WTC11 (cell line): ENCODE data around the gene XIRP1. TPM values are rescaled to one million over a fixed set of nuclear protein-coding genes. Genes with fewer than 3 reads are reported as not detected.

Experiments
- ATF1 ChIP-seq: sonication (generic); formaldehyde crosslinking; IDR thresholded peaks from 2 replicates; pipeline ENCODE4 v1.8.1; 2023; ENCODE audit warnings: mild to moderate bottlenecking, moderate library complexity, missing genetic modification reagents
- ESRRA ChIP-seq: sonication (generic); formaldehyde crosslinking; IDR thresholded peaks from 2 replicates; pipeline ENCODE4 v1.8.1; 2022; ENCODE audit warnings: mild to moderate bottlenecking, missing genetic modification reagents, borderline replicate concordance
- ETV6 ChIP-seq: sonication (generic); formaldehyde crosslinking; IDR thresholded peaks from 2 replicates; pipeline ENCODE4 v1.8.1; 2022; ENCODE audit warnings: mild to moderate bottlenecking, missing genetic modification reagents
- FOXJ3 ChIP-seq: sonication (generic); formaldehyde crosslinking; IDR thresholded peaks from 2 replicates; pipeline ENCODE4 v1.9.0; 2021; ENCODE audit warnings: missing genetic modification reagents, mild to moderate bottlenecking, borderline replicate concordance
- FOXK1 ChIP-seq: sonication (generic); formaldehyde crosslinking; IDR thresholded peaks from 2 replicates; pipeline ENCODE4 v1.8.0; 2022; ENCODE audit warnings: mild to moderate bottlenecking, moderate library complexity, missing genetic modification reagents
- JAZF1 ChIP-seq: fragments of 250-450 bp; sonication (Bioruptor Pico); IDR thresholded peaks from 2 replicates; pipeline ENCODE4 v1.9.0; 2021; ENCODE audit warnings: moderate library complexity, mild to moderate bottlenecking, inconsistent platforms
- JUN ChIP-seq: sonication (generic); formaldehyde crosslinking; IDR thresholded peaks from 2 replicates; pipeline ENCODE4 v1.8.0; 2023; ENCODE audit warnings: mild to moderate bottlenecking, missing genetic modification reagents
- KAT7 ChIP-seq: sonication (generic); formaldehyde crosslinking; IDR thresholded peaks from 2 replicates; pipeline ENCODE4 v1.8.1; 2023; ENCODE audit warnings: missing genetic modification reagents, mild to moderate bottlenecking, borderline replicate concordance
- NR1H2 ChIP-seq: sonication (generic); formaldehyde crosslinking; IDR thresholded peaks from 2 replicates; pipeline ENCODE4 v1.9.0; 2021; ENCODE audit warnings: mild to moderate bottlenecking, moderate library complexity, missing genetic modification reagents
- PRRX2 ChIP-seq: fragments of 250-450 bp; sonication (Bioruptor Pico); IDR thresholded peaks from 2 replicates; pipeline ENCODE4 v1.8.0; 2021; ENCODE audit warnings: mild to moderate bottlenecking
- RELA ChIP-seq: sonication (generic); formaldehyde crosslinking; IDR thresholded peaks from 2 replicates; pipeline ENCODE4 v1.8.1; 2022; ENCODE audit warnings: missing genetic modification reagents, mild to moderate bottlenecking, borderline replicate concordance
- RORB ChIP-seq: fragments of 250-450 bp; sonication (Bioruptor Pico); IDR thresholded peaks from 2 replicates; pipeline ENCODE4 v1.9.0; 2021; ENCODE audit warnings: mild to moderate bottlenecking
- SMAD4 ChIP-seq: sonication (generic); formaldehyde crosslinking; IDR thresholded peaks from 2 replicates; pipeline ENCODE4 v1.8.0; 2022; ENCODE audit warnings: mild to moderate bottlenecking, missing genetic modification reagents
- SP1 ChIP-seq: sonication (generic); formaldehyde crosslinking; conservative IDR thresholded peaks from 2 replicates; pipeline ENCODE4 v1.8.1; 2022; ENCODE audit warnings: missing genetic modification reagents
- TCF7 ChIP-seq: sonication (generic); formaldehyde crosslinking; IDR thresholded peaks from 2 replicates; pipeline ENCODE4 v1.8.0; 2022; ENCODE audit warnings: mild to moderate bottlenecking, low read depth, missing genetic modification reagents, moderate library complexity
- TEAD1 ChIP-seq: sonication (generic); formaldehyde crosslinking; IDR thresholded peaks from 2 replicates; pipeline ENCODE4 v1.8.0; 2022; ENCODE audit warnings: mild to moderate bottlenecking, missing genetic modification reagents
- ZNF219 ChIP-seq: sonication (generic); formaldehyde crosslinking; IDR thresholded peaks from 2 replicates; pipeline ENCODE4 v1.8.0; 2023; ENCODE audit warnings: missing genetic modification reagents, mild to moderate bottlenecking, borderline replicate concordance
- ZNF396 ChIP-seq: fragments of 250-450 bp; sonication (Bioruptor Pico); IDR thresholded peaks from 2 replicates; pipeline ENCODE4 v1.8.0; 2021; ENCODE audit warnings: mild to moderate bottlenecking, moderate library complexity, borderline replicate concordance
- ZNF416 ChIP-seq: fragments of 250-450 bp; sonication (Bioruptor Pico); IDR thresholded peaks from 2 replicates; pipeline ENCODE4 v1.9.0; 2021; ENCODE audit warnings: mild to moderate bottlenecking, inconsistent platforms
- ZNF423 ChIP-seq: fragments of 250-450 bp; sonication (Bioruptor Pico); IDR thresholded peaks from 2 replicates; pipeline ENCODE4 v2.1.2; 2022; ENCODE audit warnings: mild to moderate bottlenecking, moderate library complexity
- total RNA-seq: library from RNA; stranded (reverse); gene quantifications from 3 replicates; pipeline ENCODE4 v1.2.3, GENCODE V29; 2021
- TF ChIP-seq, protein P1 (sequence below): fragments of 250-450 bp; sonication (Bioruptor Pico); IDR thresholded peaks from 2 replicates; pipeline ENCODE4 v1.9.0; 2021; ENCODE audit warnings: mild to moderate bottlenecking
- TF ChIP-seq, protein P2 (sequence below): sonication (generic); formaldehyde crosslinking; conservative IDR thresholded peaks from 2 replicates; pipeline ENCODE4 v1.8.1; 2022; ENCODE audit warnings: mild to moderate bottlenecking, missing genetic modification reagents
- TF ChIP-seq, protein P3 (sequence below): fragments of 250-450 bp; sonication (Bioruptor Pico); conservative IDR thresholded peaks from 2 replicates; pipeline ENCODE4 v1.9.0; 2021; ENCODE audit warnings: mild to moderate bottlenecking
- TF ChIP-seq, protein P4 (sequence below): sonication (generic); formaldehyde crosslinking; IDR thresholded peaks from 2 replicates; pipeline ENCODE4 v1.8.1; 2023; ENCODE audit warnings: mild to moderate bottlenecking, missing genetic modification reagents, borderline replicate concordance
- TF ChIP-seq, protein P5 (sequence below): sonication (generic); formaldehyde crosslinking; IDR thresholded peaks from 2 replicates; pipeline ENCODE4 v1.8.1; 2022; ENCODE audit warnings: mild to moderate bottlenecking, missing genetic modification reagents, moderate library complexity, borderline replicate concordance
- TF ChIP-seq, protein P6 (sequence below): sonication (generic); formaldehyde crosslinking; IDR thresholded peaks from 2 replicates; pipeline ENCODE4 v1.8.1; 2023; ENCODE audit warnings: mild to moderate bottlenecking, missing genetic modification reagents
- TF ChIP-seq, protein P7 (sequence below): sonication (generic); formaldehyde crosslinking; IDR thresholded peaks from 2 replicates; pipeline ENCODE4 v1.8.1; 2022; ENCODE audit warnings: low read depth, mild to moderate bottlenecking, moderate library complexity, missing genetic modification reagents, borderline replicate concordance
- TF ChIP-seq, protein P8 (sequence below): sonication (generic); formaldehyde crosslinking; IDR thresholded peaks from 2 replicates; pipeline ENCODE4 v1.8.0; 2022; ENCODE audit warnings: mild to moderate bottlenecking, missing genetic modification reagents

The XIRP1 gene
- total RNA-seq, 1 experiment from 2014 or later: not detected

DNA sequence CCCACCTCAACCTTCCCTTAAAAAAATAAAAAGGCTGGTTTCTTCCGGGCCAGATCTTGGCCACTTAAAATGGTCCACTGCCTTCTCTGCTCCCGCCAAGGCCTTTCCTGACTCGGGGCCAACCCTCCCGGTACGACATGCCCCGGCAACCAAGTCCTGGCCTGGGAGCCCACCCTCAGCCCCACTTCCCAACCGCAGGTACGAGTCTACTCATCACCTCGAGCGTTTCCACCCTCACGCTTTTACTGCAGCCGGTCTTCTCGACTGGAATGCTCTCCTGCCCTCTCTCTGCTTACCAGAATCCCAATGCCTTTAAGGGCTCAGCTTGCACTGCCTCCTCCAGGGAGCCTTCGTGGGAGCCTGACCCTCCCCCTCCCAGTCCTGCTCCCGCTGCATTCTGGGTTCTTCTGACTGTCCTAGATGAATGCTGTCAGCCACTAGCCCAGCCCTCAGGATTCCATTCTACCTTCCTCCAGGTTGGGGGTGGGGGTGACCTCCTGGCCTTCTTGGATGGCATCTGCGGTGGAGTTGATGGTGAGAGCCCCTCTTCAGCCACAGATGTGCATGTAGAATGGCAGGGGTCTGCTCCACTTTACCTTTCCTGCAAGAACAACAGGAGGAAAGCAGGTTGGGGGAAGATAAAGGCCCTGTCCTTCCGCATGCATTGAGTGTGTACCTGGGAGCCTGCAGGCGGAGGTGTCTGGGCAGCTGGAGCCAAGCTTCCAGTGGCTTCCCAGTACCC, 37.9 kb downstream of the XIRP1 start (continued):
- TF ChIP-seq ZNF219 (CRISPR knock-in tag) (no peak), TCF7 (no peak), ETV6 (CRISPR knock-in tag) (peak; percentile 37; the same call in 1 of the 2 replicates), TEAD1 (peak; percentile 88), FOXJ3 (CRISPR knock-in tag) (no peak), SP1 (CRISPR knock-in tag) (0 out of 2 replicates have a peak, but pooled peaks have one; percentile 29), RELA (no peak), FOXK1 (CRISPR knock-in tag) (peak; percentile 31; the same call in 1 of the 2 replicates), KAT7 (CRISPR knock-in tag) (no peak), PRRX2 (CRISPR knock-in tag) (no peak), NR1H2 (CRISPR knock-in tag) (no peak), JUN (no peak), RORB (CRISPR knock-in tag) (no peak), ZNF416 (CRISPR knock-in tag) (no peak), ESRRA (CRISPR knock-in tag) (no peak), SMAD4 (CRISPR knock-in tag) (no peak), ZNF396 (CRISPR knock-in tag) (no peak), JAZF1 (CRISPR knock-in tag) (no peak), ATF1 (no peak), ZNF423 (CRISPR knock-in tag) (no peak; the same call in 1 of the 2 replicates)
- TF ChIP-seq, protein P1, sequence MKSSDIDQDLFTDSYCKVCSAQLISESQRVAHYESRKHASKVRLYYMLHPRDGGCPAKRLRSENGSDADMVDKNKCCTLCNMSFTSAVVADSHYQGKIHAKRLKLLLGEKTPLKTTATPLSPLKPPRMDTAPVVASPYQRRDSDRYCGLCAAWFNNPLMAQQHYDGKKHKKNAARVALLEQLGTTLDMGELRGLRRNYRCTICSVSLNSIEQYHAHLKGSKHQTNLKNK (CRISPR knock-in tag): no peak
- TF ChIP-seq, protein P2, sequence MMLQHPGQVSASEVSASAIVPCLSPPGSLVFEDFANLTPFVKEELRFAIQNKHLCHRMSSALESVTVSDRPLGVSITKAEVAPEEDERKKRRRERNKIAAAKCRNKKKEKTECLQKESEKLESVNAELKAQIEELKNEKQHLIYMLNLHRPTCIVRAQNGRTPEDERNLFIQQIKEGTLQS: no peak
- TF ChIP-seq, protein P3, sequence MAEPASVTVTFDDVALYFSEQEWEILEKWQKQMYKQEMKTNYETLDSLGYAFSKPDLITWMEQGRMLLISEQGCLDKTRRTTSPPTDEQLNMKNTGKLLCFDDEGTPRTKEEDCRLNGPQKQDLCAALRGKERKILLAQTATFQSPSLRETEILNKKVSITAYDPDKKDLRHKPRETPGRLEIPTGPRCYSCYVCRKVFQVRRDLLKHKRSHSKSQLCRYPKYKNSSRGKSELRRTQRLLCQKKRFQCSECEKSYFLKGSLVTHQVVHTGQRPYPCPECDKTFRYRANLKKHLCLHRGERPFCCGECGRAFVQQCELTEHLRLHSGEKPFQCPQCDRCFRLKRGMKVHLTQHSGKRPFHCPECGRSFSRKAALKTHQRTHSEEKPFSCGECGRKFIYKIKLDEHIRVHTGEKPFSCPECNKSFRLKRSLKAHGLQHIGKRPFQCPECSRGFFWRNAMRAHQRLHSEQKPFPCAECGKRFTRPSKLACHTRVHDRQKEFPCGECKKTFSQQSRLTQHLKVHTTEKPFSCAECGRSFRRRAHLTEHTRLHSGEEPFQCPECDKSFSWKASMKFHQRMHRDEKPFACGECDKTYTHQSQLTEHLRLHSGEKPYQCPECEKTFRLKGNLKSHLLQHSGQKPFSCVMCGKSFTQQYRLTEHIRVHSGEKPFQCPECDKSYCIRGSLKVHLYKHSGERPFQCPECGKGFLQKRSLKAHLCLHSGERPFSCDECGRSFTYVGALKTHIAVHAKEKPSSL (CRISPR knock-in tag): no peak
- TF ChIP-seq, protein P4, sequence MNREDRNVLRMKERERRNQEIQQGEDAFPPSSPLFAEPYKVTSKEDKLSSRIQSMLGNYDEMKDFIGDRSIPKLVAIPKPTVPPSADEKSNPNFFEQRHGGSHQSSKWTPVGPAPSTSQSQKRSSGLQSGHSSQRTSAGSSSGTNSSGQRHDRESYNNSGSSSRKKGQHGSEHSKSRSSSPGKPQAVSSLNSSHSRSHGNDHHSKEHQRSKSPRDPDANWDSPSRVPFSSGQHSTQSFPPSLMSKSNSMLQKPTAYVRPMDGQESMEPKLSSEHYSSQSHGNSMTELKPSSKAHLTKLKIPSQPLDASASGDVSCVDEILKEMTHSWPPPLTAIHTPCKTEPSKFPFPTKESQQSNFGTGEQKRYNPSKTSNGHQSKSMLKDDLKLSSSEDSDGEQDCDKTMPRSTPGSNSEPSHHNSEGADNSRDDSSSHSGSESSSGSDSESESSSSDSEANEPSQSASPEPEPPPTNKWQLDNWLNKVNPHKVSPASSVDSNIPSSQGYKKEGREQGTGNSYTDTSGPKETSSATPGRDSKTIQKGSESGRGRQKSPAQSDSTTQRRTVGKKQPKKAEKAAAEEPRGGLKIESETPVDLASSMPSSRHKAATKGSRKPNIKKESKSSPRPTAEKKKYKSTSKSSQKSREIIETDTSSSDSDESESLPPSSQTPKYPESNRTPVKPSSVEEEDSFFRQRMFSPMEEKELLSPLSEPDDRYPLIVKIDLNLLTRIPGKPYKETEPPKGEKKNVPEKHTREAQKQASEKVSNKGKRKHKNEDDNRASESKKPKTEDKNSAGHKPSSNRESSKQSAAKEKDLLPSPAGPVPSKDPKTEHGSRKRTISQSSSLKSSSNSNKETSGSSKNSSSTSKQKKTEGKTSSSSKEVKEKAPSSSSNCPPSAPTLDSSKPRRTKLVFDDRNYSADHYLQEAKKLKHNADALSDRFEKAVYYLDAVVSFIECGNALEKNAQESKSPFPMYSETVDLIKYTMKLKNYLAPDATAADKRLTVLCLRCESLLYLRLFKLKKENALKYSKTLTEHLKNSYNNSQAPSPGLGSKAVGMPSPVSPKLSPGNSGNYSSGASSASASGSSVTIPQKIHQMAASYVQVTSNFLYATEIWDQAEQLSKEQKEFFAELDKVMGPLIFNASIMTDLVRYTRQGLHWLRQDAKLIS: no peak
- TF ChIP-seq, protein P5, sequence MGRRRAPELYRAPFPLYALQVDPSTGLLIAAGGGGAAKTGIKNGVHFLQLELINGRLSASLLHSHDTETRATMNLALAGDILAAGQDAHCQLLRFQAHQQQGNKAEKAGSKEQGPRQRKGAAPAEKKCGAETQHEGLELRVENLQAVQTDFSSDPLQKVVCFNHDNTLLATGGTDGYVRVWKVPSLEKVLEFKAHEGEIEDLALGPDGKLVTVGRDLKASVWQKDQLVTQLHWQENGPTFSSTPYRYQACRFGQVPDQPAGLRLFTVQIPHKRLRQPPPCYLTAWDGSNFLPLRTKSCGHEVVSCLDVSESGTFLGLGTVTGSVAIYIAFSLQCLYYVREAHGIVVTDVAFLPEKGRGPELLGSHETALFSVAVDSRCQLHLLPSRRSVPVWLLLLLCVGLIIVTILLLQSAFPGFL: no peak
- TF ChIP-seq, protein P6, sequence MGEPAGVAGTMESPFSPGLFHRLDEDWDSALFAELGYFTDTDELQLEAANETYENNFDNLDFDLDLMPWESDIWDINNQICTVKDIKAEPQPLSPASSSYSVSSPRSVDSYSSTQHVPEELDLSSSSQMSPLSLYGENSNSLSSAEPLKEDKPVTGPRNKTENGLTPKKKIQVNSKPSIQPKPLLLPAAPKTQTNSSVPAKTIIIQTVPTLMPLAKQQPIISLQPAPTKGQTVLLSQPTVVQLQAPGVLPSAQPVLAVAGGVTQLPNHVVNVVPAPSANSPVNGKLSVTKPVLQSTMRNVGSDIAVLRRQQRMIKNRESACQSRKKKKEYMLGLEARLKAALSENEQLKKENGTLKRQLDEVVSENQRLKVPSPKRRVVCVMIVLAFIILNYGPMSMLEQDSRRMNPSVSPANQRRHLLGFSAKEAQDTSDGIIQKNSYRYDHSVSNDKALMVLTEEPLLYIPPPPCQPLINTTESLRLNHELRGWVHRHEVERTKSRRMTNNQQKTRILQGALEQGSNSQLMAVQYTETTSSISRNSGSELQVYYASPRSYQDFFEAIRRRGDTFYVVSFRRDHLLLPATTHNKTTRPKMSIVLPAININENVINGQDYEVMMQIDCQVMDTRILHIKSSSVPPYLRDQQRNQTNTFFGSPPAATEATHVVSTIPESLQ (CRISPR knock-in tag): no peak
- TF ChIP-seq, protein P7, sequence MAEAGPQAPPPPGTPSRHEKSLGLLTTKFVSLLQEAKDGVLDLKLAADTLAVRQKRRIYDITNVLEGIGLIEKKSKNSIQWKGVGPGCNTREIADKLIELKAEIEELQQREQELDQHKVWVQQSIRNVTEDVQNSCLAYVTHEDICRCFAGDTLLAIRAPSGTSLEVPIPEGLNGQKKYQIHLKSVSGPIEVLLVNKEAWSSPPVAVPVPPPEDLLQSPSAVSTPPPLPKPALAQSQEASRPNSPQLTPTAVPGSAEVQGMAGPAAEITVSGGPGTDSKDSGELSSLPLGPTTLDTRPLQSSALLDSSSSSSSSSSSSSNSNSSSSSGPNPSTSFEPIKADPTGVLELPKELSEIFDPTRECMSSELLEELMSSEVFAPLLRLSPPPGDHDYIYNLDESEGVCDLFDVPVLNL (CRISPR knock-in tag): no peak
- TF ChIP-seq, protein P8, sequence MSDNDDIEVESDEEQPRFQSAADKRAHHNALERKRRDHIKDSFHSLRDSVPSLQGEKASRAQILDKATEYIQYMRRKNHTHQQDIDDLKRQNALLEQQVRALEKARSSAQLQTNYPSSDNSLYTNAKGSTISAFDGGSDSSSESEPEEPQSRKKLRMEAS: peak; percentile 74; the same call in 1 of the 2 replicates
